Measurements from ENCODE around the gene ARL6IP6. TPM values are rescaled to one million over a fixed set of nuclear protein-coding genes. Genes with fewer than 3 reads are reported as not detected.

The ARL6IP6 gene
- polyA plus RNA-seq, 1 experiment = 7.9 TPM

DNA sequence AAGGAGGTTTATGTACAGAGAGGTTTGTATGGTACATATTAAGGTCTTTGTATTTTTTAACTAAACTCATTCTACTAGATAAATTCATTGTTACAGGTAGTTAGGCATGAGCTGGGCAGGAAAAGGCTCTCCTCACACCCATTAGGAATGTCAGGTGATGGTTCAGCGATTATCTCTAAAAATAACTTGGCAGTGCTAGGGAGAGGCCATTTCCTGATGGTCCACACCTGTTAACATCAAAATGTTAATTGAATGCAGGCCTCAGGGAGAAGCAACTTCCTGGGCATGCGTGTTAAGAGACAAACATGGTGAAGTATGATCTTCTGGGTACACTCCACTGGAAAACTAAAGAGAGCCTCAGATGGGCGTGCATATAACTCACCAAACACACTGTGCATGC is 73.6 kb downstream of the ARL6IP6 start:
- Histone ChIP-seq H3K4me3 (ENCODE audit: low read depth, low read length) (no peak overlapping the region), H3K27me3 (ENCODE audit: control insufficient read depth, insufficient read depth, low read length) (no peaks in the 10 kb centered on the region), H3K36me3 (ENCODE audit: control insufficient read depth, insufficient read depth, low read length) (no peaks in the 10 kb centered on the region)
- TF ChIP-seq CTCF (IDR thresholded peaks at IDR 0.05; ENCODE audit: insufficient read depth, low read depth, low read length) = no peak
- DNase-seq (ENCODE audit: low read depth) = no peak
- CTCF ChIA-PET = no interaction called here
- POLR2A ChIA-PET = no interaction called here

GRCh38 chr2:152792974-152793373 is 74.6 kb downstream of the ARL6IP6 start:
- POLR2A ChIA-PET = no interaction called here
- CTCF ChIA-PET = interaction anchor here (0.9 kb wide), 1 partner anchor 32 kb away, joined by 3 read pairs; no protein-coding TSS in a partner anchor
- no peak overlapping the region for H3K4me3 ChIP-seq (ENCODE audit: low read depth, low read length)
- no peak for TF ChIP-seq CTCF (IDR thresholded peaks at IDR 0.05; ENCODE audit: insufficient read depth, low read depth, low read length)
- H3K27me3 ChIP-seq (ENCODE audit: control insufficient read depth, insufficient read depth, low read length) = no peaks in the 10 kb centered on the region
- no peaks in the 10 kb centered on the region for H3K36me3 ChIP-seq (ENCODE audit: control insufficient read depth, insufficient read depth, low read length)
- DNase-seq (ENCODE audit: low read depth) = no peak

GRCh38 chr2:152796941-152797340 is 78.5 kb downstream of the ARL6IP6 start:
- Histone ChIP-seq H3K36me3 (ENCODE audit: control insufficient read depth, insufficient read depth, low read length) (no peaks in the 10 kb centered on the region), H3K4me3 (ENCODE audit: low read depth, low read length) (no peak overlapping the region), H3K27me3 (ENCODE audit: control insufficient read depth, insufficient read depth, low read length) (no peaks in the 10 kb centered on the region)
- ChIA-PET CTCF (no interaction called here), POLR2A (no interaction called here)
- TF ChIP-seq CTCF (IDR thresholded peaks at IDR 0.05; ENCODE audit: insufficient read depth, low read depth, low read length) = no peak
- DNase-seq (ENCODE audit: low read depth) = no peak

GRCh38 chr2:152804687-152805408 is 86.4 kb downstream of the ARL6IP6 start:
- Histone ChIP-seq H3K27me3 (ENCODE audit: control insufficient read depth, insufficient read depth, low read length) (no peaks in the 10 kb centered on the region), H3K36me3 (ENCODE audit: control insufficient read depth, insufficient read depth, low read length) (no peaks in the 10 kb centered on the region), H3K4me3 (ENCODE audit: low read depth, low read length) (no peak overlapping the region)
- no peak for DNase-seq (ENCODE audit: low read depth)
- TF ChIP-seq CTCF (IDR thresholded peaks at IDR 0.05; ENCODE audit: insufficient read depth, low read depth, low read length) = no peak
- CTCF ChIA-PET = no interaction called here
- POLR2A ChIA-PET = no interaction called here

DNA sequence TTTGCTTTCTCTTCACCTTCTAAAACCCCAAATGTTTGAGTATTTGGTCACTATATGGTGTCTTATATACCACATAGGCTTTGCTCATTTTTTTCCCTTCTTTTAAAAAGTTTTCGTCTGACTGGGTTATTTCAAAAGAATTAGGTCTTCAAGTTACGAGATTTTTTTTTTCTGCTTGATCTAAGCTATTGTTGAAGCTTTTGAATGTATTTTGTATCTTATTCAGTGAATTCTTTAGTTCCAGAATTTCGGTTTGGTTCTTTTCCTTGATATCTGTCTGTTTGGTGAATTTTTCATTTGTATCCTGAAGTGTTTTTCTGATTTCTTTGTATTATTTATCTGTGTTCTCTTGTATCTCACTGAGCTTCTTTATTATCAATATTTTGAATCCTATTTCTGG is 93.5 kb downstream of the ARL6IP6 start:
- Histone ChIP-seq H3K36me3 (ENCODE audit: control insufficient read depth, insufficient read depth, low read length) (no peaks in the 10 kb centered on the region), H3K27me3 (ENCODE audit: control insufficient read depth, insufficient read depth, low read length) (no peaks in the 10 kb centered on the region), H3K4me3 (ENCODE audit: low read depth, low read length) (no peak overlapping the region)
- ChIA-PET CTCF (no interaction called here), POLR2A (no interaction called here)
- no peak for DNase-seq (ENCODE audit: low read depth)
- TF ChIP-seq CTCF (IDR thresholded peaks at IDR 0.05; ENCODE audit: insufficient read depth, low read depth, low read length) = no peak

Other genes starting within 250 kb of the ARL6IP6 start
- 82.4 and 135 TPM in 2 replicates for gene PRPF40A, start 1.2 kb upstream of the ARL6IP6 start, polyA plus RNA-seq (2011; rRNA removed)